Neural progenitor cell (in vitro differentiated cells): ENCODE measurements around the gene SERP2.

ENCODE experiments used
- CTCF ChIP-seq: fragments of 200-600 bp; sonication (generic); IDR thresholded peaks from 2 replicates; pipeline ENCODE4 v1.5.1; 2017; ENCODE audit warnings: antibody characterized with exemption, mild to moderate bottlenecking
- EZH2phosphoT487 ChIP-seq: fragments of 200-600 bp; sonication (generic); IDR thresholded peaks from 2 replicates; pipeline ENCODE4 v1.6.1; 2017; ENCODE audit warnings: antibody characterized with exemption

GRCh38 chr13:44438234-44438579 lies 64.6 kb downstream of the SERP2 start:
- TF ChIP-seq EZH2phosphoT487 (no peak), CTCF (no peak)
